Chondrocyte (in vitro differentiated cells): ENCODE data around the gene CCIN. TPM values are rescaled to one million over a fixed set of nuclear protein-coding genes. Genes with fewer than 3 reads are reported as not detected.
A peak's percentile ranks its signal among the peaks of the same experiment; 100 is the strongest.

Experiments used
- DNase-seq: peaks from one replicate; pipeline ENCODE4 v3.0.0; 2021; ENCODE audit warnings: mixed read lengths, low spot score
- H3K27ac Mint-ChIP-seq: one replicate; pipeline ENCODE4 v1.8.0; 2021; ENCODE audit warnings: mild to moderate bottlenecking, moderate library complexity, mixed read lengths; ENCODE audit not compliant: unreplicated experiment
- H3K27me3 Mint-ChIP-seq: 2 replicates; pipeline ENCODE4 v1.8.0; 2021; ENCODE audit warnings: low read depth, mixed read lengths
- H3K36me3 Mint-ChIP-seq: 2 replicates; pipeline ENCODE4 v1.8.0; 2021; ENCODE audit warnings: low read depth, mixed read lengths
- H3K4me1 Mint-ChIP-seq: 2 replicates; pipeline ENCODE4 v1.8.0; 2021; ENCODE audit warnings: low read depth, mild to moderate bottlenecking, mixed read lengths
- H3K4me3 Mint-ChIP-seq: one replicate; pipeline ENCODE4 v1.8.0; 2021; ENCODE audit warnings: mild to moderate bottlenecking, moderate library complexity, mixed read lengths; ENCODE audit not compliant: unreplicated experiment
- H3K9me3 Mint-ChIP-seq: 2 replicates; pipeline ENCODE4 v1.8.0; 2021; ENCODE audit warnings: low read depth, mixed read lengths
- total RNA-seq: library from RNA; stranded (reverse); gene quantifications from 3 replicates; pipeline ENCODE4 v1.2.1, GENCODE V29; 2021
- TF ChIP-seq, protein P1 (sequence below): fragments of 200-600 bp; sonication (generic); IDR thresholded peaks from 2 replicates; pipeline ENCODE4 v1.5.0; 2021; ENCODE audit warnings: antibody characterized with exemption, mild to moderate bottlenecking, moderate library complexity

CCIN gene
- total RNA-seq, 1 donor from 2014 or later: 2.4 TPM

GRCh38 chr9:36146651-36147050 lies 22.5 kb upstream of the CCIN start:
- no peak for DNase-seq
- Mint-ChIP-seq H3K4me1 (peaks cover 75% of the 10 kb centered on the region), H3K27ac (peak overlapping the region; percentile 81), H3K27me3 (no peaks in the 10 kb centered on the region), H3K9me3 (no peaks in the 10 kb centered on the region), H3K4me3 (no peak overlapping the region), H3K36me3 (peaks cover 31% of the 10 kb centered on the region)
- TF ChIP-seq, protein P1, sequence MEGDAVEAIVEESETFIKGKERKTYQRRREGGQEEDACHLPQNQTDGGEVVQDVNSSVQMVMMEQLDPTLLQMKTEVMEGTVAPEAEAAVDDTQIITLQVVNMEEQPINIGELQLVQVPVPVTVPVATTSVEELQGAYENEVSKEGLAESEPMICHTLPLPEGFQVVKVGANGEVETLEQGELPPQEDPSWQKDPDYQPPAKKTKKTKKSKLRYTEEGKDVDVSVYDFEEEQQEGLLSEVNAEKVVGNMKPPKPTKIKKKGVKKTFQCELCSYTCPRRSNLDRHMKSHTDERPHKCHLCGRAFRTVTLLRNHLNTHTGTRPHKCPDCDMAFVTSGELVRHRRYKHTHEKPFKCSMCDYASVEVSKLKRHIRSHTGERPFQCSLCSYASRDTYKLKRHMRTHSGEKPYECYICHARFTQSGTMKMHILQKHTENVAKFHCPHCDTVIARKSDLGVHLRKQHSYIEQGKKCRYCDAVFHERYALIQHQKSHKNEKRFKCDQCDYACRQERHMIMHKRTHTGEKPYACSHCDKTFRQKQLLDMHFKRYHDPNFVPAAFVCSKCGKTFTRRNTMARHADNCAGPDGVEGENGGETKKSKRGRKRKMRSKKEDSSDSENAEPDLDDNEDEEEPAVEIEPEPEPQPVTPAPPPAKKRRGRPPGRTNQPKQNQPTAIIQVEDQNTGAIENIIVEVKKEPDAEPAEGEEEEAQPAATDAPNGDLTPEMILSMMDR: no peak

DNA sequence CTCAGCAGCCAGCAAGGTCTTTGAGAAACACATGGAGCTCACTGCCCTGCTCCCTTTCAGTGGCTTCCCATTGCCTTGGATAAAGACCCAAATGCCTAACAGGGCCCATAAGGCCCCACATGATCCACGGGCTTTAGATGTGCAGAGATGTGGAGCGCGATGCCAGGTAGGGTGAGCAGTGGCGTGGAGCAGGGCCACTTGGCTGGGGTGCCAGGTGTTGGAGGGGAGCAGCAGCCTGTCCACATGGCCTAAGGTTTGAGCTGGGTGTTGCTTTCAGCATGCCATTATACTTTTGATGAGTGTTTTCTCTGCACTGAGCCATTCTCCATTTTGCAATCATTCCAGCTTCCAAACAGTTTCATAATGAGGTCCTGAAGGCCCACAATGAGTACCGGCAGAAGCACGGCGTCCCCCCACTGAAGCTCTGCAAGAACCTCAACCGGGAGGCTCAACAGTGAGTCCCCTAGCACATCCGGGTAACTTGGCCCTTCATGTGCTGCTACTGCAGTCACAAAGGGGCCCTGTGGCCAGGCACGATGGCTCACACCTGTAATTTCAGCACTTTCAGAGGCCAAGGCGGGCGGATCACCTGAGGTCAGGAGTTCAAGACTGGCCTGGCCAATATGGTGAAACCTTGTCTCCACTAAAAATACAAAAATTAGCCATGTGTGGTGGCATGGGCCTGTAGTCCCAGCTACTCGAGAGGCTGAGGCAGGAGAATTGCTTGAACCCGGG lies 21.6 kb upstream of the CCIN start:
- H3K4me3 Mint-ChIP-seq: no peak overlapping the region
- H3K4me1 Mint-ChIP-seq: peaks cover 74% of the 10 kb centered on the region
- H3K27me3 Mint-ChIP-seq: no peaks in the 10 kb centered on the region
- TF ChIP-seq, protein P1: no peak
- H3K36me3 Mint-ChIP-seq: peaks cover 31% of the 10 kb centered on the region
- peak overlapping the region; percentile 91 for H3K27ac Mint-ChIP-seq
- no peaks in the 10 kb centered on the region for H3K9me3 Mint-ChIP-seq
- peak; percentile 70 for DNase-seq

DNA sequence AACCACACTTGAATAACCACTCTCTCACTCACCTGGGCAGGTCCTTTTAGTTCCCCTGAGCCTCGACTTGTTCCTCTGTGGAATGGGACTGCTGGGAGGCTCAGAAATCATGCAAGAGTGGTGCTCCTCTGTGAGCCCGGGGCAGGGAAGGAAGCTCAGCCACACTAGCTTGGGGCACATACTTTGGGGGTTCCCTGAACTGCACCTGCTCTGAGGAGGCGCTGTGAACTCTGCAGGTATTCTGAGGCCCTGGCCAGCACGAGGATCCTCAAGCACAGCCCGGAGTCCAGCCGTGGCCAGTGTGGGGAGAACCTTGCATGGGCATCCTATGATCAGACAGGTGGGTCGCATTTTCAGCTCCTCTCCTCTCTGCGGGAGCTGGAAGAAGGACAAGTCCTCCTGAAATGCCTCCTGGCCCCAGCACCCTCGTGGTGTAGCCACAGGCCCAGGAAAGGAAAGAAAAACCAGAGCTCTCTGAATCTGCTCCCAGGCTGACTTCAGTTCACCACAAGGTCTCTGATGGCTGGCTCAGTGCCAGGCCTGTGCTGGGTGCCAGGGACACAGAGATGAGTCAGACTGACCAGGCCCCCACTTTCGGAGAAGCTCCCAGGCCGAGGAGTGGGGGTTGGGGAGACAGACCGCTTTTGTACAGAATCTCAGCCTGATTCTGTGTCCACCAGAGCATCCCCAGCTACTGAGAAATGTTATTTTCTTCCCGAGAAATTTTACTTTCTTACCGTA lies 20.7 kb upstream of the CCIN start:
- Mint-ChIP-seq H3K4me1 (peaks cover 71% of the 10 kb centered on the region), H3K9me3 (no peaks in the 10 kb centered on the region), H3K27me3 (no peaks in the 10 kb centered on the region), H3K27ac (peak overlapping the region; percentile 91), H3K36me3 (peaks cover 31% of the 10 kb centered on the region), H3K4me3 (no peak overlapping the region)
- TF ChIP-seq, protein P1: peak; percentile 22
- DNase-seq: peak; percentile 98

DNA sequence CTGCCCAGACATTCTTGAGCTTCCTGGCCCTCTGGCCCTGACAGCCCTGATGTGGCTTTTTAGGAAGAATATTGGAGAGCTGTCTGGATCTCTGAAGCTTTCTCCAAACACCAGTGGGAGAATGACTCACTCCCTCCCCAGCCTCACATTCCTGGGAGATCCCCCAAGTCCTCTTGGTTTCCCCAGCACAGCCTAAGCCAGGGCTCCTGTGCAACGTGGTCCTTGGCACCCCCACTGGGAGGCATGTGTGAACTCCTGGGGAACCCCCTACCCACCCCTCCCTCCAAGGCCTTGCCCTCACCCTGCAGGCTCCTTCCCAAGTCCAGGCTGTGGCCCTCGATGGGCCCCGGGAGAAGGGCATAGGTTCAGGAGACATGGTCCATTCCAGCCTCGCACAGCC lies 20.0 kb upstream of the CCIN start:
- Mint-ChIP-seq H3K27ac (peak overlapping the region; percentile 91), H3K4me1 (peaks cover 73% of the 10 kb centered on the region), H3K9me3 (no peaks in the 10 kb centered on the region), H3K27me3 (no peaks in the 10 kb centered on the region), H3K4me3 (no peak overlapping the region), H3K36me3 (peaks cover 26% of the 10 kb centered on the region)
- TF ChIP-seq, protein P1: no peak
- no peak for DNase-seq

GRCh38 chr9:36150574-36151315 lies 18.4 kb upstream of the CCIN start:
- peaks cover 13% of the 10 kb centered on the region for H3K36me3 Mint-ChIP-seq
- DNase-seq: no peak
- H3K27ac Mint-ChIP-seq: peak overlapping the region; percentile 92
- TF ChIP-seq, protein P1: no peak
- H3K4me1 Mint-ChIP-seq: peaks cover 77% of the 10 kb centered on the region
- H3K27me3 Mint-ChIP-seq: no peaks in the 10 kb centered on the region
- no peaks in the 10 kb centered on the region for H3K9me3 Mint-ChIP-seq
- H3K4me3 Mint-ChIP-seq: no peak overlapping the region
